Skin epidermis (tissue), 12 donors: Measurements from ENCODE around the gene ZNF451.
A peak's percentile ranks its signal among the peaks of the same experiment; 100 is the strongest.
"Not testable (repeated sequence)": the region's sequence is repeated elsewhere in the genome, so short reads cannot be mapped to it uniquely, and the experiment has no call there.

ENCODE experiments used
- H3K27ac ChIP-seq, 21 experiments: fragments of 200-600 bp; sonication (generic) in 11 of 21; one replicate each; pipeline ENCODE4 v1.5.0; 2020; ENCODE audit warnings: mild to moderate bottlenecking in 3 of 21, inconsistent platforms in 2 of 21, moderate library complexity in 2 of 21
- H3K4me3 ChIP-seq, 7 experiments: fragments of 200-600 bp; sonication (generic) in 2 of 7; one replicate each; pipeline ENCODE4 v1.5.0; 2020; ENCODE audit warnings: inconsistent platforms in 2 of 7, mild to moderate bottlenecking in 2 of 7, moderate library complexity in 1 of 7

The ZNF451 gene

DNA sequence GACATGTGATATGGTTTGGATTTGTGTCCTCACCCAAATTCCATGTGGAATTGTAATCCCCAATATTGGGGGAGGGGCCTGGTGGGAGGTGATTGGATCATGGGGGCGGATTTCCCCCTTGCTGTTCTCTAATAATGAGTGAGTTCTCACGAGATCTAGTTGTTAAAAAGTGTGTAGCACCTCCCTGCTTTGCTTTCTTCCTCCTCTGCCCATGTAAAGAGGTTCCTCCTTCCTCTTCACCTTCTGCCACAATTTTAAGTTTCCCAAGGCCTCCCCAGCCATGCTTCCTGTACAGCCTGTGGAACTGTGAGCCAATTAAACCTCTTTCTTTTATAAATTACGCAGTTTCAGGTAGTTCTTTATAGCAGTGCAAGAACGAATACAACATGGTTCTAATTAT lies 2.1 kb upstream of the ZNF451 start:
- Histone ChIP-seq H3K27ac (no peak overlapping the region), H3K4me3 (no peak overlapping the region)

DNA sequence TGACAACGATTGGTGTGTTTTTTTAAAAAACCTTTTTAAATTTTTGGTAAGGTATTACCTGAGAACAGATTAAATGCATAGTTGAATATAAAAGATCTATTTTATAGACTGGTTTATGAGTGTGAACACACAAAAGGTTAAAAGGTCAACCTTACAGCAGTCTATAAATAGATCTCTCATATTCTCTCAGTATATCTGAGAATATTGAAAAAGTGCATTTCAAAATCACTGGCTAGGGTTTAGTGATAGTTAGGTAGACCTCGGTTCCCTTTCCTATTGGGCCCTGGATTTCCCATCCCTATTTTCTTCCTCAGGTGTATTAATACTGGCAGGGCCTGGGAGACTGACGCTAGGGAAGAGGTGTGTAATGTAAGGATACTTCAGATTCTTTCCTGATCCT lies 723 bp upstream of the ZNF451 start:
- H3K4me3 ChIP-seq, result peak overlapping the region; percentile 54 to 67 (median 64)
- peak overlapping the region in 8 of 21 experiments; percentile 4 to 86 (median 78) for H3K27ac ChIP-seq

DNA sequence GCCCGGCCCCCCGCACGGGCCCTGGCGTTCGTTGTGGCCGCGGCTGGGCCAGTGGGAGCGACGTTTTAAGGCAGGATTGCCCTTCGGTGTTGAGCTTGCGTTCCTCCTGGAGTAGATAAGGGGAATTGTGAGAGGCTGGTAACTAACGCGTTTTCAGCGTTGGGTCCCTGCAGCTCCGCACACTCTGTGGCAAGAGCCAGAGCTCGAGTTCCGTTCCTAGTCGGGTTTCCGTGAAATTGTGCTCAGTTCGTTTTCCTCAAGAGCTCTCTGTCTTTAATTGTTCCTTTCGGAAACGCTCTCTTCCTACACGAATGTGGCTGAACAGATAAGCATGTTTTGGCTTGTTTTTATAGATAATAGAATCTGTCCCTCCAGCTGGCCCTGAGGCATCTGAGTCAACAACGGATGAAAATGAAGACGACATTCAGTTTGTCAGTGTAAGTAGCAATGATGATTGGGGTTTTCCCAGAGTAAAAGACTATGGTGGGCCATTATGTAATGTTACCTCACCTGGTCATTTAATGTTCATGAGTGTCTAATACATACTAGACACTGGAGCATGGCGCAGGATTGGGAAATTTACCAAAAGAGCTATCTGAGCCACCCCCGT lies 575 bp downstream of the ZNF451 start:
- peak overlapping the region; percentile 54 to 67 (median 64) for H3K4me3 ChIP-seq

DNA sequence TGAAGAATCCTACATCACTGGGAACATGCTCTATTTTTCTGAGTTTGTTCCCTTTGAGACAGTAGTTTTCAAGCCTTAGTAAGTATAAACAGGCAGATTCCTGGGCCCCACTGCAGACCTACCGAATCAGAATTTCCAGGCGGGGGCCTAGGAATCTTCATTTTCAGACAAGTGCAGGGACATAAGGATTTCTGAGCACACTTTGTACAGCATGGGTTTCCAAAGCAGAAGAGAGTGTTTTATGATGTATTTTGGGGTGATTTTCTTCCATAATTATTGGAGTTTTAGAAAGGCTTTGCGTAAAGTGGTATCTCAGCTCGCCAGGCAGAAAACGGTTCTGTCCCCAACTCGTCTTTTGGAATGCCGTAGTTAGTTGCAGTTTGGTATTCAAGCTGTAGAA lies 1.4 kb downstream of the ZNF451 start:
- H3K4me3 ChIP-seq, H3K27ac ChIP-seq: not testable (repeated sequence)

More for the DNA sequence above, 575 bp downstream of the ZNF451 start:
- H3K27ac ChIP-seq, result peak overlapping the region in 7 of 21 experiments; percentile 67 to 85 (median 84)

DNA sequence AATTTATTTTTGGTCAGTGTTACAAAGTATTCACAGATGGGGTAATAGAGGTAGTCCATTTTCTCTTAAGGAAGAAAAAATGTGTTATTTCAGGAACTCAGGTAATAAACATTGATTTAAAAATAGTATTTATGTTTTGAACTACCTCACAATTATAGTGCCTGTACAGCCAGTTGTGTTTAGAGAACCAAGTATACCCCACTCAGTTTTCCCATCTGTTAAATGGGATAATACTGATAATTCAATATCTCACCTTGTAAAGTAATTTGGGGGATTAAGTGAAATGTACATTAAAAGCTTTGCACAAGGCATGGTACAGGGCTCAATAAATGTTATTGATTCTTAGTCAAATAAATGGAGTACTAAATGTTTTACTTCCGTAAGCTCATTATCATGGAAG lies 4.7 kb downstream of the ZNF451 start:
- Histone ChIP-seq H3K27ac (no peak overlapping the region), H3K4me3 (no peak overlapping the region)

DNA sequence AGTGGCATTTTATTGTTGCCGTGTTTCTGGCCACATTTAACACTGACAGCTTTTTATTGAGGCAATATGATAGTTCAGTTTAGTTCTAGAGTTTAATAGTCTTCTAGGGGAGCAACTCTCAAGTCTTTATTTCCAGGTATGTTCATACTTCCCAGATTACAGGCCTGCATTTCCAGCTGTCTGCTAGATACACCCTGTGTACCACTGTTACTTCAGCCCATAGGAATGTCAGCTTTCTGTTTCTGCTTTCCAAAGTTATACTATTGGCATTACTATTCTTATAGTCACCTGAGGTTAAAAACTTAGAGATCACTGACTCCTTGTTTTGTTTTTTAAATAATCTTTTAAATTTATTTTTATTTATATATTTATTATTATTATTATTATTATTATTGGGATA lies 7.6 kb downstream of the ZNF451 start:
- no peak overlapping the region for H3K4me3 ChIP-seq
- H3K27ac ChIP-seq, result no peak overlapping the region

DNA sequence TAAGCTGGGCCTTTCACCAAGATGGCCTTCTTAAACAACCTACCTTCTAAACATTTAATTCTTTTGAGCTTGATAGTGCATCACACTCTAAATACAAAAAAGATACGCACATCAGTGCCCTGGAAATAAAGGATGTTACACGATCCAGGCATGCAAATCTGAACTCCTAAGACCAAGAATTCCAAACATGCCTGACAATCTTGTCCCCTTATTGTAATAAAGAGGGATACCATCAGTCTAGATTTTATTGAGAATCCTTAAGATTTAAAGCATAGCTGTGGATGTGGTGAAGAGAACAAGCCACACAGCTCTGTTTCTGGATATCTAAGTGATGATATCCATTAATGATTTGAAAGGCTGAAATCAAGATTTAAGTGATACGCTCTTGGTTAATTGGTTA lies 13.0 kb downstream of the ZNF451 start:
- Histone ChIP-seq H3K4me3 (no peak overlapping the region), H3K27ac (no peak overlapping the region)

DNA sequence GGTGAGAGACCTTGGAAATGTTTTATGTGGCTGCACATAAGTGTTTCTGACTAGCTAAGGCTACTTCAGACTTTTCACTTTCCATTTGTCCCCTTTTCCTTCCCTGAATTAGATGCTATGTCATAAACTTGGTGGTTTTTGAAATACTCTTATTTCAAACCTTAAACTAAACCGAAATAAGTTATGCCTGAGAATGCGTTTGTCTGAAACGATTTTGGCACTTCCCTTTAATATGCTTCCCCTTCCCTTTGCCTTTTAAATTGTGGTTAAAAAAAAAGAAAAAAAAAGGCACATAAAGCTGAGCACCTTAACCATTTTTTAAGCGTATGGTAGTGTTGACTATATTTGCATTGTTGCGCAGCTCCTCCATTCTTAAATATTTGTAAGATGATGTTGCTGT lies 14.3 kb downstream of the ZNF451 start:
- Histone ChIP-seq H3K4me3 (no peak overlapping the region), H3K27ac (no peak overlapping the region)

DNA sequence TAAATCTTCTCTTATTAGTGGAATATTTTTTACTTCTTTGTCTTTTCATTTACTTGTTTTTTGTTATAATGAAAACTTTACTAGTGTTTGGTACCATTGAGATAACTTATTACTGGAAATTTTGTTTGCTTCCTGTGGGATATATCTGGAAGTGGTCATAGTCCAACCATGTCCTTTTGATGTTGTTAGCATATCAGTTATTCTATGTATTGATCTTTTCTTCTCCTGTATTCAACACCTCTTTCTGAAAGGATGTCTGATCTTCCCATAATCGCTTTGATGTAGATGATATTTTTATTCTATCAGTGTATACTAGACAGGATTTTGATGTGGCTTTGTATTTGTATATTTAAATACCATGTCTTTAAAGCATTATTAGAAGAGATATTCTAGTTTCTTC lies 17.0 kb downstream of the ZNF451 start:
- Histone ChIP-seq H3K4me3 (no peak overlapping the region), H3K27ac (no peak overlapping the region)

DNA sequence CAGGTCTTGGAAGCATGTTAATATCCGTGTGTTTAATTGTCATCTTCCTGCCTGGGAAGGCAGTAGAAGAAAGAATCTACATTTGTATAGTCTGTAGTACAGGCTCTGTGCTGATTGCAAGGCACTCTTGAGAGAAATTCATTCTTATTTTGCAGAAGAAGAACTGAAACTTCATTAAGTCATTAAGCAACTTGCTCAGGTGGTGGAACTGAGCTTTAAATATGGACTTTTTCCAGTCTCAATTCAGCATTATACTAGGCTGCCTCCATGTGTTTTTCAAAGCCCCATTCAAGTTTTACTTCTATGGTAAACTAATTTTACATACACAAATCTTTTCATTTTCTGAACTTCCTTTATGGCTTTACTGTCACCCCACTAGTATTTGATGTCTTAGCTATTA lies 18.7 kb downstream of the ZNF451 start:
- no peak overlapping the region for H3K4me3 ChIP-seq
- H3K27ac ChIP-seq, result no peak overlapping the region

DNA sequence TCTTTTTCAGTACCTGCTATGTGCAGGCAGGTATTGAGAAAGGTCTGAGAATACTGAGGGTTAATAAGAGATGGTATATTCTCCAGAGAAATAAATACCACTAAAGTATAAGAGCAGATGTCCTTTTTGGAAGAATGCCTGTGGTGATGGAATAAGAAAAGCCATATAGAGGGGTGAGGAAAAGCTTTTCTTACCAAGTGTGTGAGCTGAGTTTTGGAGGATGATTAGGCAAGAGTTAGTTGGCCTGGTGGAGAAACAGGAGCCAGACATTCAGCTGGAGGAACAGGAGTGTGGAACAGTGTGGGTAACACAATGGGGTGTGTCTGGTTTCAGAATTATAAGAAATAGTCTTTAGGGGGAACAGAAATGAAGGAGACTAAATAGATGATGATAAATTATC lies 19.9 kb downstream of the ZNF451 start:
- H3K27ac ChIP-seq, result no peak overlapping the region
- H3K4me3 ChIP-seq, result no peak overlapping the region

DNA sequence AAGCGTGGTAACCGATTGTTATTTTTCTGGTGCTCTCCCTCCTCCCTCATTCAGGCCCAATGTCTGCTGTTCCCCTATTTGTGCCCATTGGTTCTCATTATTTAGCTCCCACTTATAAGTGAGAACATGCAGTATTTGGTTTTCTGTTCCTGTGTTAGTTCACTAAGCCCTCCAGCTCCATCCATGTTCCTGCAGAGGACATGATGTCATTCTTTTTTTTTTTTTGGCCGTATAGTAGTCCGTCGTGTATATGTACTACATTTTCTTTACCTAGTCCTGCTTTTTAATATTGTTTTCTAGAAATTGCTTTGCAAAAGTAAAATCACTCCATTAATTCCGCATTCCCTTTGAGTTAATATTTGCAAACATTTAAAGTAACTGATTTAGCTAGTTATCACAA lies 23.1 kb downstream of the ZNF451 start:
- Histone ChIP-seq H3K4me3 (no peak overlapping the region), H3K27ac (no peak overlapping the region)

DNA sequence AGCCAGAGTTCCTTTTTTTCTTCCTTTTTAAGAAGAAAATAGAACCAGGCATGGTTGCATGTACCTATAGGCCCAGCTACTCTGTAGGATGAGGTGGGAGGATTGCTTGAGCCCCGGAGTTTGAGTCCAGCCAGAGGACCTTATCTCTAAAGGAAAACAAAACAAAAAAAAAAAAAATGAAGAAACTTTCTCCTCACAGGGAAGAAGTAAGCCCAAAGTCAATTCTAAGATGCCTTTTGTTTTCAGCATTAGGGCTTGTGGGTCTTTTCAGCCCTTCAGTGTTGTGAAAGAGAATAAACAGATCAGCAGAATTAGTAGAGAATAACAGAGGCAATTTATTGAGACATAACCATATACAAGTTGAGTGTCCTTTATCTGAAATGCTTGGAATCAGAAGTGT lies 26.8 kb downstream of the ZNF451 start:
- H3K27ac ChIP-seq, result peak overlapping the region in 1 of 21 experiments; percentile 14
- no peak overlapping the region for H3K4me3 ChIP-seq

DNA sequence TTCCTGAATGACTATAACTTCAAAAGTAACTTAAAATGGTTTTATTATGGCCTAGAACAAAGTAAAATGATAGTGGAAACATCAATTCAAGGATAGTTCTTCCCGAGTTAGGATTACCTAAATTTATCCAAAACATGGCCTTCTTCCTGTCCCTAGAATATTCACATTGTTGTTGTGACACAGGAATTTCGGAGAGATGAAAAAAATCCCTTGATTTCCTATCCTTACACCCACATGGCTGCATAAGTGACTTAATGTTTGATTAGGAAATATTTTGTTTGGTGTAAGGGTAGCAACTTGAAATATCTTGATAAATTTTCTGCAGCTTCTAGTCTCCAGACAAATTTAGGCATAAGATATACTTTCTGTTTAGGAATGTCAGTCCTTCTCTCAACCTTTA lies 27.8 kb downstream of the ZNF451 start:
- Histone ChIP-seq H3K27ac (no peak overlapping the region), H3K4me3 (no peak overlapping the region)

DNA sequence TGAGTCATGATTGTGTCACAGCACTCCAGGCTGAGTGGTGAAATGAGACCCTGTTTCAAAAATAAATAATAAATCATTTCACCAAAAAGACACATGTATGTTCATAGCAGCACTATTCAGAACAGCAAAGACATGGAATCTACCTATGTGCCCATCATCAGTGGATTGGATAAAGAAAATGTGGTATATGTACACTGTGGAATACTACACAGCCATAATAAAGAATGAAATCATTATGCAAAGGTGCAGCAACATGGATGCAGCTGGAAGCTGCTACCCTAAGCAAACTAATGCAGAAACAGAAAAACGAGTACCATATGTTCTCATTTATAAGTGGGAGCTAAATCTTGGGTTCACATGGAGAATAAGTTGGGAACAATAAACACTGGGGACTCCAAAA lies 33.1 kb downstream of the ZNF451 start:
- Histone ChIP-seq H3K4me3 (no peak overlapping the region), H3K27ac (no peak overlapping the region)

DNA sequence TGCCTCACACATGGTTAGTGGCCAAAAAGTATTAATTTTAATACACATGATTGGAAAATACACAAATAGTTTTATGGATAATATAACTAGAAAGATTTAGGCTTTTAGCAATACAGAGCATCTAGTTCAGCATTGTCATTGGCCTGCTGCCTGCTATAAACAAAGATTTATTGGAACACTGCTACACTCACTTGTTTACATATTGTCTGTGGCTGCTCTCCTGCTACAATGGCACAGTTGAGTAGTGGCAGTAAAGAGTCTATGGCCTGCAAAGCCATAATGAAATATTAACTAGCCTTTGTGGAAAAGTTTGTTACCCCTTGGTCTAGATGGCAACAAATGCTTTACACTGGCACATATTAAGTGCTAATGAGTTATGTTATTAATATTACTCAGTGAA lies 37.8 kb downstream of the ZNF451 start:
- H3K27ac ChIP-seq, result no peak overlapping the region

DNA sequence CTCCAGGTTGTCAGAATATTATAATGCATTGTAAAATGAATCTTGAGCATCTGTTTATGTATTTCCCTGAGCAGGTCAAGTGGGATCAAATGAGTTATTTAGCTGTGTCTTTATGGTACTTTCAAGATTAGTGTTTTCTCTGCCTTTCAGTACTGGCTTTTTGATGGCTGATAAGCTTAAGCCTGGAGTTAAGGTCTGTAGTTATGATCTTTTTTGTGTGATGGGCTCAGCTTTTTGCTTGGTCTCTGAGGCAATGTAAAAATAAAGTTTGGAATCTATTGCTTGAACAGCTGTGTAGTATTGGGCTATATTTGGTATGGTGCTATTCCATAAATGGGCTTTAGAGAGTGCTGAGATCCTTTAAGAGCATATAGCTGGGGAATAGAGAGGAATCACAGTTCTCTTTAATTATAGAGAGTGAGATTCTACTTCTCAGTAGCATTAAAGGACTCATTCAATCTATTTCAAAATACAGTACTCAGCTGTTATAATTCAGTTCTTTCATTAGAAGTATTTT lies 40.7 kb downstream of the ZNF451 start:
- no peak overlapping the region for H3K4me3 ChIP-seq
- H3K27ac ChIP-seq, result no peak overlapping the region

More for the DNA sequence above, 37.8 kb downstream of the ZNF451 start:
- H3K4me3 ChIP-seq, result no peak overlapping the region

DNA sequence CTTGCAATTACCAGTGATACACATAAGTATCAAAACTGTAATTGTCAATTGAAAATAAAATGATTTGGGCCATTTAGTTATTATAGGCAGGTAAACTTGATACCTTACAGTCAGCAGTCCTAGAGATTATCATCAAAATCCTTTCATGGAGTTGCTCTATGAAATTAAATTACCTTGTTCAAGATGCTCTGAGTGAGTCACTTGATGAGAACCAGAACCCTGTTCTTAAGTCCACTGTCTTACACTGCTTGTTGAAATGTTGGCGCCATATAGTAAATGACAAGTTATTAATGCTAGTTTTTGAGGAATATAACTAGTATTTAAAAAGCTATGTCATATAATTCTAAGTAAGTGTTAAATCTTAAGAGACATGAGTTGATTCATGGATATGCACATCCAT lies 45.0 kb downstream of the ZNF451 start:
- no peak overlapping the region for H3K27ac ChIP-seq
- H3K4me3 ChIP-seq, result no peak overlapping the region

DNA sequence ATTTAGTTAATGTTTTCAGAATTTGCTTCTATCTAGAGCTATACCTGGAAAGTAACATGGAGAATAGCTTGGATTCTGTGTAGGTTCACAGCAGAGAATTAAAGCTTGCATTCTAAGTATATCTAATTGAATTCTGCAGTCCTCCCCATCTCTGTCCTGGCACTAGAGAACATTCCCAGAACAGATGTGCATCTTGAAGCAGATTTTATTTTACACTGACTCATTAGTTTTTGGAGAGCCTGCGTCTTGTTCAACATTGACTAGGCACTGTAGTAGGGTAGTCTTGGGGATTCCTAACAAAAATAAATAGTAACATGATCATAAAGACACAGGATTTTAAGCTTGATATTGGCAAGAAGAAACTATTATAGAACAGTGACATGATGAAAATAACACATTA lies 45.9 kb downstream of the ZNF451 start:
- no peak overlapping the region for H3K27ac ChIP-seq
- no peak overlapping the region for H3K4me3 ChIP-seq

DNA sequence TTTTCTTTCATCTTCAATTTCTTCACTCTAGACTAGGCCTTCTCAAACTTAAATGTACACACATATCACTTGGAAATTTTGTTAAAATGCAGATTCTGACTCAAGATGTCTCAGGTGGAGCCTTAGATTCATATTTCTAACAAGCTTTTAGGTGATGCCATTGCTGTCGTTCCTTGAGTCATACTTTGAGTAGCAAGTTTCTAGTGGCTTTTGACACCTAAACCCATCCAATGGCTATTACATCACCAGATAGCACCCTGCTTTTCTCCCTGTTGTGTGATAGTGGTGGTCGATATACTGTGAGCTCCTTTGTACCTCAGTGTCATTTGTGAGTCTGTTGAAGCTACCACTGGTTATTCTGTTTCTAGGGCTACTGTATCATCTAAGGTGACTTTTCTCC lies 47.4 kb downstream of the ZNF451 start:
- no peak overlapping the region for H3K27ac ChIP-seq
- no peak overlapping the region for H3K4me3 ChIP-seq

DNA sequence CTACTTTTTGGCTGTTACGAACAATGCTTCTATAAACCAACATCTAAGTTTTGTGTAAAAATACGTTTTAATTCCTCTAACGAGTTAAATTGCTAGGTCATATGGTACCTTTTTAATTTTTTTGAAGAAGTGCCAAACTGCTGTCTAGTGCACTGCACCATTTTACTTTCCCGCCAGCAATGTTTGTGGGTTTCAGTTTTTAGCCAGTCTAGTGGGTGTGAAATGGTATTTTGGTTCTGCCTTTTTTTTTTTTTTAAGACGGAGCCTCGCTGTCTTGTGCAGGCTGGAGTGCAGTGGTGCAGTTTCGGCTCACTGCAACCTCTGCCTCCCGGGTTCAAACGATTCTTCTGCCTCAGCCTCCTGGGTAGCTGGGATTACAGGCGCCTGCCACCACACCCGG lies 48.0 kb downstream of the ZNF451 start:
- H3K27ac ChIP-seq, result no peak overlapping the region
- no peak overlapping the region for H3K4me3 ChIP-seq

DNA sequence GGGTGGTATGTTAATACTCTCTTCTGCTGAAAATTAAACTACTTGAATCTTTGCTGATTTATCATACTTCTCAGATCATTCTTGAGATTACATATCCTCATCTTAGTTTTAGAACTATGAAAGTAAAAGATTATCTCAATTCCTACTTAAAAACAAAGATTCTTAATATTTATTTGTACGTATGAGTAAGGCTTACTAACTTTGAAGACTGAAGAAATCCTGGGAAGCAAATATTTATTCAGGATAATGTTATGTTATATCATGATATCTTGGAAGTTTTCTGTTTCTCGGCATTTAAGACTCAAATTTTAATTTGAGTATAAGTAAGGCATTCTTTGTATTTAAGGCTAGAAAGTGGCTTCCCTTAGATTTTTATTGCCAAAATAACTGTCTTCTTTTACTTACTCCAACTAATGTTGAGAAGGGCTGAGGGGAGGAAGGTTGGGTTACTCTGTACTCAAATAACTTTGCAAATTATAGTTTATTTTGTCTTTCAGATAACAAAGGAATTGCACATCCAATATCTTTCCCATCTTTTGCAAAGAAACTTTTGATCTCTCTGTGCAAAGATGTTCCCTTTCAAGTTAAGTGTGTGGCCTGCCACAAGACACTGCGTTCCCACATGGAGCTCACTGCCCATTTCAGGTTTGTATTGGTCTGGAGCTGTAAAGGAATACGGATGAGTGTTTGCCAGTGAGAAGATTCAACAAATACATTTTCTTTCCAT lies 51.6 kb downstream of the ZNF451 start:
- Histone ChIP-seq H3K4me3 (no peak overlapping the region), H3K27ac (no peak overlapping the region)
